ENCODE measurements around the gene DPEP1.

The DPEP1 gene

GRCh38 chr16:89672177-89672941, 58.9 kb downstream of the DPEP1 start:
- TF ChIP-seq CTCF (IDR thresholded peaks at IDR 0.05; ENCODE audit: control insufficient read depth, extremely low read depth, insufficient read depth): no peak
- H3K4me3 ChIP-seq (ENCODE audit: low read depth, low read length): no peak overlapping the region
- no peak for DNase-seq (ENCODE audit: low read depth)

DNA sequence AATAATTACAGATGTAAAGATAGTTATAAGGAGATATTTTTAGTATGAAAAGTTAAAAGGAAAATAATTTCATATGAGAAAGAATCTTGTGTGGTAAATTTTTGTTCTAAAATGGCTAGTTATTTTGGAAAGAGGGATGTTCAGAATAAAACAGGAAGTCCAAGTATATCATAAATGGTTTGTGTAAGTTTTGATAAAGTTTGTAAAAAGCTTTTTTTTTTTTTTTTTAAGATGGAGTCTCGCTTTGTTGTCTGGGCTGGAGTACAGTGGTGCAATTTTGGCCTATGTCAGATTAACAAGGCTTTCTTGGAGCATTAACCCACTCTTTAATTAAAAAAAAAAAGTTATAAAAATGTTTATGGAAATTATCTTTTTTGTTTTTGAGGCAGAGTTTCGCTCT, 64.8 kb downstream of the DPEP1 start:
- no peak for DNase-seq (ENCODE audit: low read depth)
- TF ChIP-seq CTCF (IDR thresholded peaks at IDR 0.05; ENCODE audit: control insufficient read depth, extremely low read depth, insufficient read depth): no peak
- H3K4me3 ChIP-seq (ENCODE audit: low read depth, low read length): no peak overlapping the region

DNA sequence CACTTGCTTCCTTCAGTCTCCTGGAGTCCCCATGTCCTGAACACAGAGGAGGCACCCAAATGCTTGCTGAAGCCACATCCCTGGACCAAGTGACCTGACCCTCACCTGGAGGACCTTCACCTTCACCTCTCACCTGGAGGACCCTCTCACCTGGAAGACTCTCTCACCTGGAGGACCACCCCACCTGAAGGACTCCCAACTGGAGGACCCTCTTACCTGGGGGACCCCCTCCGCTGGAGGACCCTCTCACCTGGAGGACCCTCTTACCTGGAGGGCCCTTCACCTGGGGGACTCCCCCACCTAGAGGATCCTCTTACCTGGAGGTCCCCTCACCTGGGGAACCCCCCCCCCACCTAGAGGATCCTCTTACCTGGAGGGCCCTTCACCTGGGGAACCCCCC, 72.5 kb downstream of the DPEP1 start:
- no peak for TF ChIP-seq CTCF (IDR thresholded peaks at IDR 0.05; ENCODE audit: control insufficient read depth, extremely low read depth, insufficient read depth)
- DNase-seq (ENCODE audit: low read depth): no peak
- H3K4me3 ChIP-seq (ENCODE audit: low read depth, low read length): no peak overlapping the region; the same call in none of the 2 replicates

- peak; percentile 50 for DNase-seq (ENCODE audit: low read depth)
- H3K4me3 ChIP-seq (ENCODE audit: low read depth, low read length): peak within 1 kb of the TSS; percentile 85
- TF ChIP-seq CTCF (IDR thresholded peaks at IDR 0.05; ENCODE audit: control insufficient read depth, extremely low read depth, insufficient read depth): no peak
Measured at GRCh38 chr16:89686520-89687091, 73.2 kb downstream of the DPEP1 start, which contains the start of gene CDK10. CDK10 (plus strand) TSS chr16:89686689; CDS start chr16:89686711, 22 bp downstream.

DNA sequence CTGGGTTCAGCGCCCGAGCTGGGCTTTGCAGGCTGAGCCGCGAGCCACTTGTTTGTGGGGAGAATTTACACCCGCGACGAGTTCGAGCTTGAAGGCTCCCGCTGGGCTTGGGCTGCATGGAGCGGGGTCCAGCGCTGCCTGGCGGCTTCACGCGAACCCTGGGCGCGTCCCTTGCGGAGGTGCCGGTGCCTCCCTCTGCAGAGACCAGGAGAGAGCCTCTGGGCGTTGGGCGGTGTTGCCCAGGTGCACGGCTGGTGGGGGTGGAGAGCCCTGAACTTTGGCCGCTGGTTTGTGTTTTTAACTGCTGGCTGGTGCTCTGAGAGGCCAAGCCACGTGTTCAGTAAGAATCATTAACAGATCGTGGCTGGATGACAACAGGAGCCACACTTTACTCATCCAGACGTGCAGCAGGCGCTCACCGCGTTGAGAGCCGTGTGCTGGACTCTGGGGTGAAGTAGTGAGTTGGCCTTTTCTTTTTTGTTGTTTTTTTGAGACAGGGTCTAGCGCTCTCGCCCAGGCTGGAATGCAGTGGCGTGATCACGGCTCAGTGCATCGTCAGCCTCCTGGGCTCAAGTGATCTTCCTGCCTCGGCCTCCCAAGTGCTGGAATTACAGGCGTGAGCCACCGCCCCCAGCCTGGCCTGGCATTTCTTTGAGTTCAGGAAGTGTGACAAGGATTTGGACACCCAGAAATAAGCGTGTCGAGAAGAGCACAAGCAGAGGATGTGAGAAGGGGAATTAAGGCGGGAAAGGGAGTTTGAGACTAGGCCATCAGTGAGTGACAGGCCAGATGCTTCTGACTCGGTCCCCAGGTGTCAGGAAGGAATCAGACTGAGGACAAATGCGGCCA, 73.9 kb downstream of the DPEP1 start:
- no peak for TF ChIP-seq CTCF (IDR thresholded peaks at IDR 0.05; ENCODE audit: control insufficient read depth, extremely low read depth, insufficient read depth)
- H3K4me3 ChIP-seq (ENCODE audit: low read depth, low read length): peak overlapping the region; percentile 85
- peak; percentile 38 for DNase-seq (ENCODE audit: low read depth)

All from LNCaP clone FGC (cell line).